SU-DHL-6 (cell line): ENCODE data around the gene RPS6KA4.

Experiments
- H2AFZ ChIP-seq: fragments of 200-600 bp; sonication (generic); 2 replicates; pipeline ENCODE4 v1.6.1; 2014; ENCODE audit warnings: low read depth, mild to moderate bottlenecking, moderate library complexity, mixed read lengths, antibody characterized with exemption, low read length; ENCODE audit not compliant: severe bottlenecking
- H3F3A ChIP-seq: fragments of 200-600 bp; shearing (Covaris generic); 2 replicates; pipeline ENCODE4 v1.6.0; 2016; ENCODE audit warnings: antibody characterized with exemption, mild to moderate bottlenecking; ENCODE audit not compliant: insufficient read depth
- H3K27ac ChIP-seq: fragments of 200-600 bp; sonication (generic); 2 replicates; pipeline ENCODE4 v1.5.1; 2016; ENCODE audit warnings: low read depth, mild to moderate bottlenecking, low read length, moderate library complexity, mixed read lengths
- H3K27me3 ChIP-seq: fragments of 200-600 bp; sonication (generic), shearing (Covaris generic); 2 replicates; pipeline ENCODE4 v1.6.0; 2014; ENCODE audit warnings: mild to moderate bottlenecking, low read length
- H3K36me3 ChIP-seq: fragments of 200-600 bp; sonication (generic); 2 replicates; pipeline ENCODE4 v1.6.1; 2014; ENCODE audit warnings: mild to moderate bottlenecking, low read length, mixed read lengths
- H3K4me2 ChIP-seq: fragments of 300-600, 200-600 bp; shearing (Covaris generic), sonication (generic); 2 replicates; pipeline ENCODE4 v1.6.0; 2014; ENCODE audit warnings: low read length, low read depth, mild to moderate bottlenecking; ENCODE audit not compliant: poor library complexity, severe bottlenecking
- H3K4me3 ChIP-seq: fragments of 200-600 bp; sonication (generic); 2 replicates; pipeline ENCODE4 v1.5.1; 2014; ENCODE audit warnings: antibody characterized with exemption, low read length, mild to moderate bottlenecking, mixed read lengths; ENCODE audit not compliant: insufficient read depth, poor library complexity, severe bottlenecking
- H3K79me2 ChIP-seq: fragments of 200-600 bp; sonication (generic); 2 replicates; pipeline ENCODE4 v1.6.1; 2014; ENCODE audit warnings: mild to moderate bottlenecking, low read length, moderate library complexity; ENCODE audit not compliant: insufficient read depth
- H3K9ac ChIP-seq: fragments of 200-600 bp; sonication (generic); 2 replicates; pipeline ENCODE4 v1.7.0; 2014; ENCODE audit warnings: mild to moderate bottlenecking, low read length
- H3K9me2 ChIP-seq: fragments of 200-600 bp; sonication (generic); replicated peaks from 2 replicates; pipeline ENCODE4 v1.6.1; 2014; ENCODE audit warnings: low read length; ENCODE audit not compliant: insufficient read depth
- H3K9me3 ChIP-seq: fragments of 200-600 bp; sonication (generic); 2 replicates; pipeline ENCODE4 v1.6.1; 2014; ENCODE audit warnings: low read length, mixed read lengths; ENCODE audit not compliant: insufficient read depth
- H4K20me1 ChIP-seq: fragments of 200-600 bp; sonication (generic); 2 replicates; pipeline ENCODE4 v1.6.1; 2014; ENCODE audit warnings: low read depth, mild to moderate bottlenecking, antibody characterized with exemption, low read length, moderate library complexity, mixed read lengths
- CTCF ChIP-seq: fragments of 200-600 bp; sonication (generic); IDR thresholded peaks from one replicate; pipeline ENCODE4 v1.5.1; 2017; ENCODE audit warnings: antibody characterized with exemption, mild to moderate bottlenecking, low read length, moderate library complexity; ENCODE audit not compliant: insufficient read depth, poor library complexity, severe bottlenecking
- EZH2phosphoT487 ChIP-seq: fragments of 200-600 bp; sonication (generic), shearing (Covaris generic); conservative IDR thresholded peaks from 2 replicates; pipeline ENCODE4 v1.6.1; 2018; ENCODE audit warnings: mild to moderate bottlenecking, antibody characterized with exemption, low read length, moderate library complexity, mixed read lengths

Gene RPS6KA4

GRCh38 chr11:64387916-64388315 lies 29.0 kb downstream of the RPS6KA4 start:
- Histone ChIP-seq H3K4me2 (no peak overlapping the region), H4K20me1 (no peaks in the 10 kb centered on the region), H3K4me3 (no peak overlapping the region), H3K27ac (no peak overlapping the region), H3K27me3 (no peaks in the 10 kb centered on the region), H2AFZ (no peak overlapping the region), H3K79me2 (no peaks in the 10 kb centered on the region), H3F3A (no peaks in the 10 kb centered on the region), H3K9me2 (no peaks in the 10 kb centered on the region), H3K9ac (no peak overlapping the region), H3K36me3 (no peaks in the 10 kb centered on the region), H3K9me3 (no peaks in the 10 kb centered on the region)
- TF ChIP-seq CTCF = no peak
- no peak for TF ChIP-seq EZH2phosphoT487

DNA sequence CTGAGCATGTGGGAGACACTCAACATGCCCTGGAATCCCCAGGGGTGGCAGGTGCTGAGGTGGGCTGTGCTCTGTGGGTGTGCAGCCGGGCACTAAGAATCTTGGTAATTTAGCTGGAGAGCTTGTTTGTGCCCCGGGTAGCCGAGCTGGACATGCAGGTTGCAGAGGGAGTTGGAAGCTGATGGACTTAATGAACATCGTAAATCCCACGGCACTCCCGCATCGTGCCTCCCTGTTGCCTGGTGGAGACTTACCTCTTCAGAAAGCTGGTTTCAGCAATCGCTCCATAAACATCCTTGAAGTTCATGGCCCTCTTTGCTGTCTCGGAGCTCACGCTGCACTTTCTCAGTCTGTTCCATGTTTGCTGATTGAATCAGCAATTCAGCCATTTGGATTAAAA lies 29.9 kb downstream of the RPS6KA4 start:
- H3K9ac ChIP-seq = no peak overlapping the region
- H3K27ac ChIP-seq = no peak overlapping the region
- H4K20me1 ChIP-seq = no peaks in the 10 kb centered on the region
- TF ChIP-seq EZH2phosphoT487 (no peak), CTCF (no peak)
- no peaks in the 10 kb centered on the region for H3F3A ChIP-seq
- H3K79me2 ChIP-seq = no peaks in the 10 kb centered on the region
- no peaks in the 10 kb centered on the region for H3K9me3 ChIP-seq
- H3K36me3 ChIP-seq = no peaks in the 10 kb centered on the region
- no peak overlapping the region for H3K4me3 ChIP-seq
- H3K27me3 ChIP-seq = no peaks in the 10 kb centered on the region
- no peak overlapping the region for H3K4me2 ChIP-seq
- no peaks in the 10 kb centered on the region for H3K9me2 ChIP-seq
- H2AFZ ChIP-seq = no peak overlapping the region

- H3F3A ChIP-seq = no peaks in the 10 kb centered on the region
- no peaks in the 10 kb centered on the region for H3K27me3 ChIP-seq
- H3K9me3 ChIP-seq = no peaks in the 10 kb centered on the region
- H2AFZ ChIP-seq = no peak overlapping the region
- no peaks in the 10 kb centered on the region for H3K9me2 ChIP-seq
- H3K4me3 ChIP-seq = no peak overlapping the region
- H3K36me3 ChIP-seq = no peaks in the 10 kb centered on the region
- H3K27ac ChIP-seq = no peak overlapping the region
- H3K79me2 ChIP-seq = no peaks in the 10 kb centered on the region
- no peaks in the 10 kb centered on the region for H4K20me1 ChIP-seq
- no peak overlapping the region for H3K4me2 ChIP-seq
- no peak for TF ChIP-seq EZH2phosphoT487
- H3K9ac ChIP-seq = no peak overlapping the region
These were observed 30.9 kb downstream of the RPS6KA4 start for GRCh38 chr11:64389851-64390250.

DNA sequence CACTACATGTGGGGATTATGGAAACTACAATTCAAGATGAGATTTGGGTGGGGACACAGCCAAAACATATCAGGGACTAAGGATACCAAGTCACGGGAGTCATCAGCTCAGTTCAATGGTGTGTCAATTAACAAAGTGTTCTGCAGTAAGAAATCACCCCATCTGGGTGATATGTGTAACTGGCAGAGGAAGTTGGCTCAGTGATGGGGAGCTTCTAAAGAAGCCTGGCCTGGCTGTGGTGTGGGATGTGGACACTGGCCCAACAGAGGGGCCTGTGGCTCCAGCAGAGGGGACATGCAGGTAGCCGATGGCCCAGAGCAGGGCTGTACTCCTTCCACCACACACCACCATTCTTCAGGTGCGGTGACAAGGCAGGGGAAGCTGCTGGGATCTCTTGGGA lies 31.6 kb downstream of the RPS6KA4 start:
- no peaks in the 10 kb centered on the region for H3K9me2 ChIP-seq
- no peaks in the 10 kb centered on the region for H3K36me3 ChIP-seq
- H3K9me3 ChIP-seq = no peaks in the 10 kb centered on the region
- H3K79me2 ChIP-seq = no peaks in the 10 kb centered on the region
- TF ChIP-seq EZH2phosphoT487 (no peak), CTCF (no peak)
- no peaks in the 10 kb centered on the region for H3F3A ChIP-seq
- H3K4me3 ChIP-seq = no peak overlapping the region
- H4K20me1 ChIP-seq = no peaks in the 10 kb centered on the region
- H2AFZ ChIP-seq = no peak overlapping the region
- H3K27me3 ChIP-seq = no peaks in the 10 kb centered on the region
- H3K27ac ChIP-seq = no peak overlapping the region
- no peak overlapping the region for H3K4me2 ChIP-seq
- H3K9ac ChIP-seq = no peak overlapping the region
